HG02610 (cell line): ENCODE data around the gene PLEKHA5.
"Not testable (repeated sequence)": the region's sequence is repeated elsewhere in the genome, so short reads cannot be mapped to it uniquely, and the experiment has no call there.

Source experiments
- ATAC-seq: cut with Tn5 transposase; IDR thresholded peaks from one replicate; pipeline ENCODE4 v1.9.1; 2021; ENCODE audit warnings: mild to moderate bottlenecking, moderate library complexity; ENCODE audit not compliant: unreplicated experiment

Gene PLEKHA5

DNA sequence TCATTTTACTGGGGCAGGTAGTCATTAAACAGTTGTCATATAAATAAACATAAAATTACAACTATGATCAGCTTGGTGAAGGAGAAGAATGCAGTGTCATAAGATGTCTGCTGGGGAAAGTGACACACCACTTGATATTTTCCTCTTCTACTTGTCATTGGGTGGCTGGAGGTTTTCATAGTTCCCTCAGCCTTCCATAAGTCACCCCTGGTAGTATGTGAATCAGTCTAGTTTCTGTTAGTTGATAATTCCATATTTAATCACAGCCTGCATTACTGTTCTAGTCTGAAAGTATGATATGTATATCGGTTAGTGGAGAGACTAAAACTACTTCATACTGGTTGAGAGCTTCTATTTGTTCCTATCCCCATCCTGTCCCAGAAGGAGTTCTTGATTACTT, 38.2 kb downstream of the PLEKHA5 start:
- no peak for ATAC-seq

DNA sequence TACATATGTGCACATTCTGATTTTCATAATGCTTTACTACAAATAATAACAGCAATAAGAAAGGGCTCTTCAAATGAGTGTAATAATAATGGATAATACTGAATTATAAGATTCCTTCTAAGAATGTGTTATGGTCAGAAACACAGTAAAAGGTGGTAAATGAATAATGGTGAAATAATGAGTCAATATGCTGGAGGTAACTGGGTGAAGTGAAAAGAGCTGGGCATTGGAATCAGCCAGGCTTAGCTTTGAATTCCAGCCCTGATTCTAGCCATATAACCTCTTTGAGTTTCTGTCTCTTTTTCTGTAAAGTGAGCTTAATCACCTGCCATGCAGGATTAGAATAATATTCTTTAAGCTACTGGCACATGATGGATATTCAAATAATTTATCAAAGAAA, 39.1 kb downstream of the PLEKHA5 start:
- no peak for ATAC-seq

DNA sequence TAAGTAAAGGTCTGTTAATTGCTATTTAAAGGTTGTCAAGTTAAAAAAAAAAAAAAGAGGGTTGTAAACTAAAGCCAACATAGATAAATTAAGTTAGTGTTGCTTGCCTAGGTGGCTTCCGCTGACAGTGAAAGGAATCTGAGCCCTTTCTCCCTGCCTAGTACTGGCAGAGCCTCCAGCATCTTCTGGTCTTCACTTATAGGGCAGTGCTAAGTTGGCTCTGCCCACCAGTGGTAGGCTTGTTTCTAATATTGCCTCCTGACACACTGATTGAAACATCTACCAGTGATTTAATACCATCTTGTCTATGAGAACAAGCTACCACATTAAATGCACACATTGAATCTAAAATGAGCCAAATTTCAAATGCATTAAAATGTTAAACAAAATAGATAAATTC, 39.7 kb downstream of the PLEKHA5 start:
- ATAC-seq: no peak

DNA sequence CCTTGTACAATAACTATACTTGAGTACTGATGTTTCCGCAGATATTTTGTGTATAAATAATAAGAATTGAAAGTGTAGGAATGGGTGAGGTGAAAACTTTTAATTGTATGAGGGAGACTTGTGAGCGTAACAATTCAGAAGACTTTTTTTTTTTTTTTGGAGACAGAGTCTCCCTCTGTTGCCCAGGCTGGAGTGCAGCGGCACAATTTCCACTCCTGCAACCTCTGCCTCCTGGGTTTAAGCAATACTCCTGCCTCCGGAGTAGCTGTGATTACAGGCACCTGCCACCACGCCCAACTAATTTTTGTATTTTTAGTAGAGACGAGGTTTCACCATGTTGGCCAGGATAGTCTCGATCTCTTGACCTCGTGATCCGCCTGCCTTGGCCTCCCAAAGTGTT, 40.8 kb downstream of the PLEKHA5 start:
- not testable (repeated sequence) for ATAC-seq

DNA sequence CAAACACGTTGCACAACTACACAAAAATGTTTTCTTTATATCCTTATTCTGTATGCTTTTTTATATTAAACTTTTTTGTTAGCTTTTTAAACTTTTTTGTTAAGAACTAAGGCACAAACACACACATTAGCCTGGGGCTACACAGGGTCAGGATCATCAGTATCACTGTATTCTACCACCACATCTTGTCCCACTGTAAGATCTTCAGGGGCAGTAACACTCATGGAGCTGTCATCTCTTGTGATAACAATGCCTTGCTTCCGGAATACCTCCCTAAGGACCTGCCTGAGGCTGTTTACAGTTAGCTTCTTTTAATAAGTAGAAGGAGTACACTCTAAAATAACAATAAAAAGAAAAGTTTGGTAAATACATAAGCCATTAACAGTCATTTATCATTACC, 42.2 kb downstream of the PLEKHA5 start:
- no peak for ATAC-seq

DNA sequence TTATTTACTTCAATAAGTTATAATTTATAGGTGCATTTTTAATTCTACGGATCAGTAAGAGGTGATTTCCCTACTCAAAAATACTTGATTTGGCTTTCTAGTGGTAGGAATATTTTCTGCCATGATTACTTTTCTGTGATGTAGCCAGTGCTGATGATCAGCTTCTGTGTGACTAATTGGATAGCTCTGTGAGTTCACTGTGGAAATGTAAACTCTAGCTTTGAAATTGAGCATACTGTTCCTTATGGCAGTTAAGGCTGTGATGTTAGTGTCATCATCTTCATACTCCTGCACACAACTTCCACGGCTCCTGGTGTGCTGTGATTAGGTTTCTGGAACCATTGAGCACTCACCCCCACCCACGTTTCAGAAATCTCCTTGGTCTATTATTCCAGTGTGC, 48.2 kb downstream of the PLEKHA5 start:
- ATAC-seq: no peak

DNA sequence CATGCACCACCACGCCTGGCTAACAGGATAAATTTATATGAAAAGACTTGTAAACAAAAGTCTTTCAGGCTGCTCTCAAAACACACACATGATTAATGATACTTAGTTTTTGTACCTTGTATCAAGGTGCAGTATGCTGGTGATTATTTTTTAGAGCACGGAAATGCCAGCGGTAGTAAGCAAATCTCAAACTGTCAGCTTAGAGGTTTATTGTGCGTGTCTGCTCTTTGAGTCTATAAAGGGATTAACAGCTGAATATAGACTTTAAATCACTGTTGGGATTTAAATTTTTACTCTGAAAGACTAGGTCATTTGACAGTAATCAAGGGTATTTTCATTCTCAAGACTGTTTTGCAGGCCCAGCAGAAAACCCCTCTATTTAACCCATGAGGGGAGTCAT, 50.5 kb downstream of the PLEKHA5 start:
- ATAC-seq: no peak

DNA sequence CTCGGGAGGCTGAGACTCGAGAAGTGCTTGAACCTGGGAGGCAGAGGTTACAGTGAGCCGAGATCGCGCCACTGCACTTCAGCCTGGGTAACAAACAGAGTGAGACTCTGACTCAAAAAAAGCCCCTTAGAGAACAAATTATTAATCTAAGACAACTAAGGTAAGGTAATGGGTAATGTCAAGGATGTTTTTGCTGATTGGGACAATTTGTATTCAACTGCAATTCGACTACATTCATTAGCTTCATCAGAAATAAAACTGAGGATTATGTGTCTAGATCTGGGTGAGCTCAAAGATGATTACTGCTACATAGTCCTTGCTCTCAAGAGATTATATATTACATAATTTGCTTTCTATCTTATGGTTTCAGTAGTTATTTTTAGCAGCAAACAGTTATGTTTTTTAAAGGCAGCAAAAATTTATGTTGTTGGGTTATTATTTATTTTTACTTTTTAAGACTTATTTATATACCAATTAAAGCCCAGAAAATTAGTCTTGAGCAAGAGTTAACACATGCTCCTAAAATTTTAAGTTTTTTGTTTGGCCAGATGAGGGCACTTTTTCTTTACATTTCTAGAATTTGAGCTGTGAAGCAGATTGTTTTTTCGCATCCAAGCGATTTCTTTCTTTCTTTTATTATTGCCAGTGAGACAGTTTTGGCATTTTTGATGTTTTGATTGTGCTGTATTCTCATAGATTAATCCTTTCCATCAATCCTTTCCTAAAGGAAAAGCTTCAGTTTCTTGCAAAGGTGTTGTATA, 52.3 kb downstream of the PLEKHA5 start:
- ATAC-seq: no peak

DNA sequence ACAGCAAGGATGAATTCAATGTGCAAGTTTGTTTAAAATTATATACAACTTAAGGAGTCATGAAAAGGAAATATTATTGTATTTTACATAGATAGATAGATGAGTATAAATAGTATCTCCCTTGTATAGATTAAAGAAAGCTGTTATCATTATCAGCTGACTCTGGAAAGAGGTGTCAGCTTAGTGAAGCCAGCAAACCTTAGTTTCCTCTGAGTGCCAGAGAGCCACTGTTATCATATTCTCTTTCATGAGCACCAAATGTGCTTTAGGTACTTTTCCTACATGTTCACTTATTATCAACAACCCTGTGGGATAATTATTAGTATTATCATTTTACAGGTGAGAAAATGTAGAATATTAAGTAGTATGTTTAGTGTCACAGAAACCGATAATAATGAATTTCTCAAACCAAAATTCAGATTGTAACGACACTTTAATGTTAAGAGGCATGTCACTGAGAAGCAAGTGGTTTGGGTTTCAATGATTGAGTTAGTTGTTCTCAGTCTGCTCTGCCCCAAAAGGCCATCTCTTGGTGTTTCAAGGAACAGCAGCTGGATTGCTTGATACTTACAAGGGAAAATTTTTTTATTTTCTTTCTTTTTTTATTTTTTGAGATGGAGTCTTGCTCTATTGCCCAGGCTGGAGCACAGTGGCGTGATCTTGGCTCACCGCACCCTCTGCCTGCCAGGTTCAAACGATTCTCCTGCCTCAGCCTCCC, 53.7 kb downstream of the PLEKHA5 start:
- ATAC-seq: no peak

DNA sequence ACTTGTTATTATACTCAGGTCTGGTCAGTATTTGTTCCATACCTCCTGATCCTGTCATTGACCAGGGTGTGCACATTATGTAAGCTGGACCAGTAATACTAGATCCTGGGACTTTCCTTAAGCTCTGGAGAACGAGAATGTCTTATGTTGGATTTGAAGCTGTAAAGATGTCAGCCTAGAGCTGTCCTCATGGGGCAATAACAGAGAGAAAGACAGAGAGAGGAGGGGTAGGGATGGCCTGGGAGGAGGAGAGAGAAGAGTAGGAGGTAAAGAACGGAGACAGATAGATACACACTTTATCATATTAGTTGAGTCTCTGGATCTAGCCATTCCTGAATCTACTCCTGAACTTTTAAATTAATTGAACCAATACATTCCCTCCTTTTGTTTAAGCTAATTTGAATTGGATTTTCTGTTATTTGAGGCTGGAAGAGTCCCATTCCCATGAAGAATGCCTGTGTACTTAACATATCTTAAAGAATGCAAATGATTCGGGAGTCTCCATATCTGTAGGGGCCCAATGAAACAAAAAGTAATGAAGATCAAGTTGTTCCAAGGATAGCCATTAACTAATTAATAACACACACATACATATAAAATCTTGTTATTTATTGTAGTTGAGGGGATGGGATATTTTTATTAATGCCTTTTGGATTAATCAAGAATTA, 55.9 kb downstream of the PLEKHA5 start:
- no peak for ATAC-seq

DNA sequence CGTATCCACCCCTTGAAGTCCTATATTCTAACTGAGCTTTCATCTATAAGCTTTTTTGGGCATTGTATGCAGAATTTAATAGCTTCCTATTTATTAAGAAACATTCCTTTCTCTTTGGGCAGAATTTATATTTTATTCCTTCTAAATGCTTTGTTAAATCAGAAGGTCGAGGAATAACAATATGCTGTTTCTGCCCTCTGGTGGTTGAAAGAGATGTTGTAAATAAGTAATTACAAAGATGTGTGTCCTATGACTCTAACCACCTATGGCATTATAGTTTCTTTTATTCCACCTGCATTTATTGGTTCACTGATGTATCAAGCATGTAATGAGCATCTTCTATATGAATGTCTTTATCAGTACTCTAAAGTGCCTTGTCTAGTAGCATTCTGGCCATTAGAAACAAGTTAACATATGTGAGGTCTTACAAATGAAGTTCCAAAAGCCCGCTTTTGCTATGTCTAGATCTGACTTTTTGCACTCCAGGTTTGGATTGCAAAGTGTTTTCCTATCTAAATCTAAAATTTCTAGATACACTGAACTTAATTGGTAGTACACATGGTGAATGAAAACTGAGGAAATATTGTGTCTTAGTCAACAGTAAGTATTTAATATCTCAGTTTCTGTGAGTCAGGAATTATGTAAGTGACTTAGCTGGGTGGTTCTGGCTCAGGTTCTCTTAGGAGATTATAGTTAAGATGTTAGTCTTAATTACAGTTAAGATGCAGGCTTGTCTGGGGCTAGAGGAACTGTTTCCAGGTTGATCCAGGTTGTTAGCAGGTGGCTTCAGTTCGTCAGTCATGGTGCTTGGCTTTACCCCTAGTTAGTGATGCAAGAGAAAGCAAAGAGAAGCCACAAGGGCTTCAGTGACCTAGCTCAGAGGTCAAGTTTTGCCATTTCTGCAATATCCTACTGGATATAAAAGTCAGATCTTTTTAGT, 57.5 kb downstream of the PLEKHA5 start:
- no peak for ATAC-seq

DNA sequence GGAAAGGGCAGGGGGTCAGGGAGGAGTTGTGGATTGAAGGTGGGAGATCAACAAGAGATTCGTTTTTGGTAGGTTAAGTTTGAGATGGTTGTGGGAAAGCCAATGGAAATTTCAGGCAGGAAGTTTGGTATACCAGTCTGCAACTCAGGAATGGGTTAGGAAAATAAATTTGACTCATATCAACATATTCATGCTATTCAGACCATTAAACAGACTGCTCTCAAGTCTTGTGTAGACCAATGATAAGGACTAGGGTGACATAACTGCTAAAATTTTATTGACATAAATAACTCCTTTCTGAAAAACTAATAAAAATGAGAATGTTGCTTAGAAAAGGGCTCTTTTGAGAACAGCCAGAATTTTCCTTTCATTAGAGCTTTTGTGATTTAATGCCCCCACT, 60.0 kb downstream of the PLEKHA5 start:
- no peak for ATAC-seq

DNA sequence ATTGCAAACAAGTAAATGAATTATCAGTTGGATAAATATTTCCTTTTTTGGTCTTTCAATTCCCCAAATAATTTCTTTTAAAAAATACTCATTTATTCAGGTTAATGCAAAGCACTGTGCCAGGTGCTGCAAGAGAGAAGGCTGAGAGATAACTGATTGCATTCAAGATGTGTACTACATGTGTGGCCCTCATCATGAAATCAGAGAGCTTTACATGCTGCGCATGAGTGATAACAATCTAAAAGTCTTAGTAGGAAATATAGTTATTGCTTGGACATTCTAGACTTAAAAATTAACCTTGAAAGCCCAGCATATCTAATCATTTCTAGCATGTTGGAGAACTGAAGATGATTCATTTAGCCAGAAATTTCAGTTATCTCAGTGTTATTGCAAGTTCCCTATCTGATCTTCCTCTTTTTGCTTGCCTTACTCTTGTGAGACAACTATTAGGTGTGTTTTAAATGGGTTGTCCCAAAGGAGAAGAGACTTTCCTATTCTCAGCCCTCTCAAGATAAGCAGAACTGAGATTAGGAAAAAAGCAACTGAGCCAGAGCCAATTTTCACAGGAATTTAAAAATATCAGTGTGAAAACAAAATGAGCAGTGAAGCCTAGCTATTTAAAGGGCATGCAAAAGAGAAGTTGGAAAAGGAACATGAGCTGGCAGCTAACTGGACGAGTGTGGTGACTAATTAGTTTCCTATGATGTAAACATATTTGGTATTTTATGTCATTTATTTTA, 60.9 kb downstream of the PLEKHA5 start:
- ATAC-seq: no peak

DNA sequence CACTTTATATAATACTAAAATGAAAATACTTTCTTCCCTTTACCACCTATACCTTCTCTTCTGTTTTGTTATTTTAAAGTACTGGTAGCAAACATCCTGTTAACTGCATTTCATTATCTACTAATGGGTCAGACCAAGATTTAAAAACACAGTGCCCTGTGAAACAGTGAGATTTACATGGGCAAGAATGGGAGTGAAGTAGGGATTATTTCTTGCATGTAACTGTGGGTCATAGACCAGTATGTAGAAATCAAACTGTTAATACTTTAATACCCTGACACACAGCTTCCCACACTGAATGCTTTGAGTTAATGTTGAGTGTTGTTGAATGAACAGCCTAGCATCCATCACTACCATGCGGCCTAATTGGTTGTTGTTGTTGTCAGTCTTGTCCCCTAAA, 61.6 kb downstream of the PLEKHA5 start:
- no peak for ATAC-seq

DNA sequence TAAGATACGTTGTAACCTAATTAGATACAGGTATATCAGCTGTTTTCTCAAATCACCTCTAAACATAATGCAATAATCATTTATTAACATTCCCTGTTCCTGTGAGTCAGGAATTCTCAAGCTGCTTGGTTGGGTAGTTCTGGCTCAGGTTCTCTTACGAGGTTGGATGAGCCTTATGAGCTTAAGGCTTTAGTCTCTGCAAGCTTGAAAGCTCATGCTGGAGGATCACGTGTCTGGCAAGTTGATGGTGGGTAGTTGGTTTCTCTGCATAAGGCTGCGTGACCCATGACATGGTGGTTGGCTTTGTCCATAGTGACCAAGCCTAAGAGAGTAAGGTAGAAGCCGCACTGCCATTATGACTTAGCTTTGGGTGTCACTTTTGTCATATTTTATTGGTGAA, 62.0 kb downstream of the PLEKHA5 start:
- ATAC-seq: no peak

DNA sequence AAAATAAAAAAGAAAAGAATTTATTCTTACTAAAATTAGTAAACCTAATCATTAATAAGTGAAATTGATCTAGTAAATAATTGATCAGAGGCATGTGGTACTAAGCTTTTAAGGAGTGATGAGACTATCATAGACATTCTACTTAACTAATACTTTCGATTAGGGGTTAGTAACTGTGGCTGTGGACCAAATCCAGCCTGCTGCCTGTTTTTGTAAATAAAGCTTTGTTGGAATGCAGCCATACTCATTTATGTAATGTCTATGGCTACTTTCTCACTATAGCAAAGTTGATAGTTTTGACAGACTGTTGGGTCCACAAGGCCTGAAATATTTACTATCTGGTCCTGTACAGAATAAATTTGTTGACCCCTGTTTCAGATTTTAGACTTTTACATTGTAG, 63.2 kb downstream of the PLEKHA5 start:
- ATAC-seq: no peak

DNA sequence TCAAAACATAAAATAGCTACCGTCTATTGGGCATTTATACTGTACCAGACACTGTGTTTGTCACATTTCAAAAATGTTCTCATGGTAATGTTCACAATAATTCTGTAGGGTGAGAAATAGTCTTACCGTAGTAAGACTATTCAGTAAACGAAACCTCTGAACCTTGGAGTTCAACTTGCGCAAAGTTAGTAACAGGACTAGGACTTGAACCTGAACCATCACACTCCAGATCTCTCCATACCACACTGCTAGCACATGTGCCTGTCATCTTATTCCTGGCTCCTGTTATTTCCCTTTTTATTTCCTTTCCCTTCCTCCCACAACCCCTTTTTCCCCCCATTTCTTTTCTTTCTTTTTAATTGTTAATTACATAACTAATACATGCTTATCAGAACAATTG, 65.4 kb downstream of the PLEKHA5 start:
- no peak for ATAC-seq

DNA sequence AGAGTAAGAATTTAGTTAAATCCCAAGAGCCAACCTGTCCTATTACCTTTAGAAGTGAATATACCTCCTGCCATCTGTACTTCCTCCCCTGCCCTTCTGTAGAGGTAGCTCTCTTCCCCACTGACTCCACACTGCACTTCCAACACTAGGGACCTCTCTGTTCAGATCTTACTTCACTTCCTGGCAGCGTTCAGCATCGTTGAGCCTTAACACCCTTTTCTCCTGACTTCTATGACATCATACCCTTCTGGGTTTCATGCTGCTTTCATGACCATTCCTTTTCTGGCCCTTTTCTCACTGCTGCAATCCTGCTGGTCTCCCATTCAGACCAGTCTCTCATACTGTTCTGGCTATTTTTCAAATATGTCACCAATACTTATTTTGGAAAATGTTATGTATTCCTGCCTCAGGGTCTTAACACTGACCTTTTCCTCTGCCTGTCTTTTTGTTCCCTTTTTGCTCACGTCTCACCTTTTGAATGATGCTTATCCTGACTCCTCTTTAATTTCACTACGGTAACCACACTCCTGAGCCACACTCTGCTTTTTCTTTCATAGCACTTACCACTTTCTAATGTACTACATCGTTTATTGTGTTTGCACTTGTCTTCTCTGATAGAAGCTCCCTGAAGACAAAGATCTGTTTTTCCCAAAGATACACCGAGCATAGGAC, 67.6 kb downstream of the PLEKHA5 start:
- ATAC-seq: no peak

DNA sequence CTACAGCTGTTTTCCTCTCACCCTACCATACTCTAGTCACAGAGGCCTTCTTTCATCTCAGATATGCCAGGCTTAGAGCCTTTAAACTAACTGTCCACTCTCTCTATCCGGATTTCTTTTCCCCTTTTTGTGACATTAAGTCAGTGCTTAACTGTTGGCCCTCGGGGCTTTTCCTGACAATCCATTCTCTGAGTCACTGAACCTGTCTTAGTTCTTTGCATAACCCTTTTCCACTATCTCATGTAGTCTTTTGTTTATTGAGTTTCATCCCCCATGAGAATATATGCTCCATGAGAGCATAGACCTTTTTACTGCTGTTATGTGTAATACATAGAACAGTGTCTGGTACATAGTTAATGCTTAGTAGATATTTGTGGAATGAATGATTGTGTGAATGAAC, 68.7 kb downstream of the PLEKHA5 start:
- no peak for ATAC-seq

DNA sequence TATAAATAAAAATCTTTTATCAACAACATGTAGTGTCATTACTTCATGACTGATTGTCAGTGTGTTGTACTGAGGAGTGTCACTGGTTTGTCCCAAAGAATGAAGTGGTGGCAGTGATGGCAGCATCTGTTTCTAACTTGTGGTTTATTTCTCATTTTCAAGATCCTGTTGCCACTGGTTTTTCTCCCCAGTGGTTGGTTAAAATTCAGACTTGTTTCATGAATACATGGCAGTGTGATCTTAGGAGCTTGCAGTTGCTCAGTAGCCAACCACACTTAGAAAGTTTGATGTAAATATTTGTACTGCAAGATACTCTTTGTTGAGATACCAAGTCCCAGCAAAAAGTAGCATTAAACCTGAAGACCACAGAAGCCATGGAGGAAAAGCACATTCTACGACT, 69.8 kb downstream of the PLEKHA5 start:
- ATAC-seq: no peak
